IPS-15b (cell line): ENCODE results near the gene NT5C1A.

ENCODE experiments used
- H3K27me3 ChIP-seq: one replicate; pipeline ENCODE4 v1.6.1; 2013; ENCODE audit warnings: low read length; ENCODE audit not compliant: control insufficient read depth, insufficient read depth
- H3K36me3 ChIP-seq: one replicate; pipeline ENCODE4 v1.6.1; 2013; ENCODE audit warnings: low read length; ENCODE audit not compliant: control insufficient read depth, insufficient read depth
- H3K4me1 ChIP-seq: one replicate; pipeline ENCODE4 v1.6.1; 2013; ENCODE audit warnings: mild to moderate bottlenecking, low read length; ENCODE audit not compliant: control insufficient read depth, insufficient read depth
- H3K4me3 ChIP-seq: one replicate; pipeline ENCODE4 v1.5.1; 2013; ENCODE audit warnings: low read depth, low read length
- H3K9ac ChIP-seq: one replicate; pipeline ENCODE4 v1.6.1; 2013; ENCODE audit warnings: low read depth, mild to moderate bottlenecking, low read length
- H3K9me3 ChIP-seq: one replicate; pipeline ENCODE4 v1.6.1; 2013; ENCODE audit warnings: mild to moderate bottlenecking, low read length; ENCODE audit not compliant: control insufficient read depth, insufficient read depth

NT5C1A gene

GRCh38 chr1:39657923-39658485 lies 13.9 kb downstream of the NT5C1A start:
- H3K9me3 ChIP-seq = no peaks in the 10 kb centered on the region
- H3K4me3 ChIP-seq = no peak overlapping the region
- H3K9ac ChIP-seq = no peak overlapping the region
- H3K27me3 ChIP-seq = peaks cover 77% of the 10 kb centered on the region
- no peaks in the 10 kb centered on the region for H3K4me1 ChIP-seq
- H3K36me3 ChIP-seq = no peaks in the 10 kb centered on the region

- Histone ChIP-seq H3K4me1 (no peaks in the 10 kb centered on the region), H3K9me3 (no peaks in the 10 kb centered on the region), H3K4me3 (no peak overlapping the region), H3K9ac (no peak overlapping the region), H3K27me3 (peaks cover 72% of the 10 kb centered on the region), H3K36me3 (no peaks in the 10 kb centered on the region)
These were observed 14.5 kb downstream of the NT5C1A start for GRCh38 chr1:39657402-39657801.

- Histone ChIP-seq H3K4me3 (no peak overlapping the region), H3K9ac (no peak overlapping the region), H3K27me3 (peaks cover 62% of the 10 kb centered on the region), H3K9me3 (no peaks in the 10 kb centered on the region), H3K4me1 (no peaks in the 10 kb centered on the region), H3K36me3 (no peaks in the 10 kb centered on the region)
These were observed 15.5 kb downstream of the NT5C1A start for GRCh38 chr1:39656391-39656790.

GRCh38 chr1:39655578-39656268 lies 16.2 kb downstream of the NT5C1A start:
- peaks cover 57% of the 10 kb centered on the region for H3K27me3 ChIP-seq
- no peaks in the 10 kb centered on the region for H3K36me3 ChIP-seq
- H3K9ac ChIP-seq = no peak overlapping the region
- H3K9me3 ChIP-seq = no peaks in the 10 kb centered on the region
- H3K4me1 ChIP-seq = no peaks in the 10 kb centered on the region
- H3K4me3 ChIP-seq = no peak overlapping the region

- Histone ChIP-seq H3K4me3 (no peak overlapping the region), H3K9ac (no peak overlapping the region), H3K9me3 (no peaks in the 10 kb centered on the region), H3K27me3 (peaks cover 50% of the 10 kb centered on the region), H3K4me1 (no peaks in the 10 kb centered on the region), H3K36me3 (no peaks in the 10 kb centered on the region)
These were observed 17.6 kb downstream of the NT5C1A start for GRCh38 chr1:39654291-39654690.

- Histone ChIP-seq H3K9me3 (no peaks in the 10 kb centered on the region), H3K36me3 (no peaks in the 10 kb centered on the region), H3K9ac (no peak overlapping the region), H3K27me3 (peaks cover 43% of the 10 kb centered on the region), H3K4me1 (no peaks in the 10 kb centered on the region), H3K4me3 (no peak overlapping the region)
These were observed 18.3 kb downstream of the NT5C1A start for GRCh38 chr1:39653546-39654031.

- Histone ChIP-seq H3K27me3 (peaks cover 44% of the 10 kb centered on the region), H3K9me3 (no peaks in the 10 kb centered on the region), H3K9ac (no peak overlapping the region), H3K4me3 (no peak overlapping the region), H3K36me3 (no peaks in the 10 kb centered on the region), H3K4me1 (no peaks in the 10 kb centered on the region)
These were observed 19.4 kb downstream of the NT5C1A start for GRCh38 chr1:39652554-39652953.

GRCh38 chr1:39652105-39652504 lies 19.8 kb downstream of the NT5C1A start:
- no peaks in the 10 kb centered on the region for H3K9me3 ChIP-seq
- H3K27me3 ChIP-seq = peaks cover 44% of the 10 kb centered on the region
- no peaks in the 10 kb centered on the region for H3K4me1 ChIP-seq
- no peak overlapping the region for H3K9ac ChIP-seq
- no peak overlapping the region for H3K4me3 ChIP-seq
- H3K36me3 ChIP-seq = no peaks in the 10 kb centered on the region

- no peak overlapping the region for H3K4me3 ChIP-seq
- H3K27me3 ChIP-seq = peaks cover 37% of the 10 kb centered on the region
- H3K4me1 ChIP-seq = peaks cover 3% of the 10 kb centered on the region
- no peak overlapping the region for H3K9ac ChIP-seq
- no peaks in the 10 kb centered on the region for H3K36me3 ChIP-seq
- H3K9me3 ChIP-seq = no peaks in the 10 kb centered on the region
These were observed 21.5 kb downstream of the NT5C1A start for GRCh38 chr1:39650431-39650830.

GRCh38 chr1:39649636-39650185 lies 22.2 kb downstream of the NT5C1A start:
- H3K9ac ChIP-seq = no peak overlapping the region
- peaks cover 36% of the 10 kb centered on the region for H3K27me3 ChIP-seq
- H3K36me3 ChIP-seq = no peaks in the 10 kb centered on the region
- H3K4me3 ChIP-seq = no peak overlapping the region
- H3K4me1 ChIP-seq = peaks cover 3% of the 10 kb centered on the region
- H3K9me3 ChIP-seq = no peaks in the 10 kb centered on the region

- Histone ChIP-seq H3K4me3 (no peak overlapping the region), H3K36me3 (no peaks in the 10 kb centered on the region), H3K9ac (no peak overlapping the region), H3K4me1 (peaks cover 3% of the 10 kb centered on the region), H3K27me3 (peaks cover 37% of the 10 kb centered on the region), H3K9me3 (no peaks in the 10 kb centered on the region)
These were observed 23.4 kb downstream of the NT5C1A start for GRCh38 chr1:39648496-39648895.

GRCh38 chr1:39647247-39647646 lies 24.7 kb downstream of the NT5C1A start:
- Histone ChIP-seq H3K9ac (no peak overlapping the region), H3K4me1 (peaks cover 3% of the 10 kb centered on the region), H3K27me3 (peaks cover 48% of the 10 kb centered on the region), H3K9me3 (no peaks in the 10 kb centered on the region), H3K36me3 (no peaks in the 10 kb centered on the region), H3K4me3 (no peak overlapping the region)
